ENCODE measurements around the gene RARRES1.

DNA sequence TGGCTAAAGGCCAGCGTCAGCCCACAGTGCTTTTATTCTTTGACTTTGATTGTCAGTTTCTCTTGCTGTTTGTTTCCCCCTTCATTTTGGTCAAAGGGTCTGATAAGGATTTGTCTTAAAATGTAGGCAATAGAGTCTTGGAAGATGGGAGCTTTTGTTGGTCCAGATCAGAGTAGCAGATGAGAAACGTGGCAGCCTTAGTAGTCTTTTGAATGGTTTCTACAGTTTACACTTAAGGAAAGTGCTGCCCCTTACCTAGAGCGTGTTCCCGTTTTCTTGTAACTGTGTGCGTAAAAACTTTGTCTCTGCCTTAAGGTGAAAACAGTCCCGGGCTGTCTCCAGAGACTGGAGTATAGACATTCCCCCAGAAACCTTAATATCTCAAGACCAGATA lies 60.4 kb downstream of the RARRES1 start:
- TF ChIP-seq, protein P1, sequence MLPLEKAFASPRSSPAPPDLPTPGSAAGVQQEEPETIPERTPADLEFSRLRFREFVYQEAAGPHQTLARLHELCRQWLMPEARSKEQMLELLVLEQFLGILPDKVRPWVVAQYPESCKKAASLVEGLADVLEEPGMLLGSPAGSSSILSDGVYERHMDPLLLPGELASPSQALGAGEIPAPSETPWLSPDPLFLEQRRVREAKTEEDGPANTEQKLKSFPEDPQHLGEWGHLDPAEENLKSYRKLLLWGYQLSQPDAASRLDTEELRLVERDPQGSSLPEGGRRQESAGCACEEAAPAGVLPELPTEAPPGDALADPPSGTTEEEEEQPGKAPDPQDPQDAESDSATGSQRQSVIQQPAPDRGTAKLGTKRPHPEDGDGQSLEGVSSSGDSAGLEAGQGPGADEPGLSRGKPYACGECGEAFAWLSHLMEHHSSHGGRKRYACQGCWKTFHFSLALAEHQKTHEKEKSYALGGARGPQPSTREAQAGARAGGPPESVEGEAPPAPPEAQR (tag by site-specific recombination; IDR thresholded peaks at IDR 0.05) = no peak
- TF ChIP-seq ZBTB1 (tag by site-specific recombination; IDR thresholded peaks at IDR 0.05) (no peak), ZNF169 (tag by site-specific recombination; IDR thresholded peaks at IDR 0.05) (no peak), YY1 (tag by site-specific recombination; IDR thresholded peaks at IDR 0.05) (no peak), ZNF146 (tag by site-specific recombination; IDR thresholded peaks at IDR 0.05) (no peak)
- TF ChIP-seq, protein P2, sequence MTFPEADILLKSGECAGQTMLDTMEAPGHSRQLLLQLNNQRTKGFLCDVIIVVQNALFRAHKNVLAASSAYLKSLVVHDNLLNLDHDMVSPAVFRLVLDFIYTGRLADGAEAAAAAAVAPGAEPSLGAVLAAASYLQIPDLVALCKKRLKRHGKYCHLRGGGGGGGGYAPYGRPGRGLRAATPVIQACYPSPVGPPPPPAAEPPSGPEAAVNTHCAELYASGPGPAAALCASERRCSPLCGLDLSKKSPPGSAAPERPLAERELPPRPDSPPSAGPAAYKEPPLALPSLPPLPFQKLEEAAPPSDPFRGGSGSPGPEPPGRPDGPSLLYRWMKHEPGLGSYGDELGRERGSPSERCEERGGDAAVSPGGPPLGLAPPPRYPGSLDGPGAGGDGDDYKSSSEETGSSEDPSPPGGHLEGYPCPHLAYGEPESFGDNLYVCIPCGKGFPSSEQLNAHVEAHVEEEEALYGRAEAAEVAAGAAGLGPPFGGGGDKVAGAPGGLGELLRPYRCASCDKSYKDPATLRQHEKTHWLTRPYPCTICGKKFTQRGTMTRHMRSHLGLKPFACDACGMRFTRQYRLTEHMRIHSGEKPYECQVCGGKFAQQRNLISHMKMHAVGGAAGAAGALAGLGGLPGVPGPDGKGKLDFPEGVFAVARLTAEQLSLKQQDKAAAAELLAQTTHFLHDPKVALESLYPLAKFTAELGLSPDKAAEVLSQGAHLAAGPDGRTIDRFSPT (tag by site-specific recombination; IDR thresholded peaks at IDR 0.05) = no peak
